K562 (cell line): ENCODE results near the gene PRKAR1A. TPM values are rescaled to one million over a fixed set of nuclear protein-coding genes. Genes with fewer than 3 reads are reported as not detected.

Source experiments
- ATAC-seq: fragments of 200-7000 bp; cut with Tn5 transposase; 3 replicates; pipeline ENCODE4 v1.9.1; 2020; ENCODE audit warnings: moderate library complexity
- BruUV-seq: library from RNA; stranded (reverse); fragments of 400-500 nt; replicated peaks from 2 replicates; lab custom pipeline; 2021; lab: Mats Ljungman, UMichigan
- CTCF ChIA-PET: fragments of 300-600 bp; formaldehyde crosslinking; extraction: SDS; loops from one replicate; lab custom pipeline; 2021; ENCODE audit warnings: low intra/inter-chr PET ratio; lab: Yijun Ruan, JAX
- POLR2A ChIA-PET: fragments of 300-600, 350-650 bp; sonication (Branson Sonifier 250); formaldehyde crosslinking; extraction: SDS; loops from one replicate; lab custom pipeline; 2021; ENCODE audit warnings: antibody characterized with exemption, inconsistent platforms; lab: Yijun Ruan, JAX
- DNase-seq, 4 experiments: peaks; one replicate each; pipeline versions ENCODE4 v3.0.0 to v3.0.0-alpha.2; 2011 to 2018; ENCODE audit warnings: low spot score in 3 of 4, mixed read lengths in 3 of 4; ENCODE audit errors: extremely low read depth in 1 of 4
- FAIRE-seq: peaks from 2 replicates; lab custom pipeline; 2011; peaks lifted over from hg19 to GRCh38; lab: Jason Lieb, UNC
- H2AFZ ChIP-seq: 2 replicates; pipeline ENCODE4 v1.6.0; 2011; ENCODE audit warnings: low read depth, low read length, control low read depth, inconsistent platforms
- H3K27ac ChIP-seq: fragments of 200-600 bp; 3 replicates; pipeline ENCODE4 v1.8.0; 2011; ENCODE audit warnings: low read depth, mild to moderate bottlenecking, control low read depth, inconsistent platforms, low read length, moderate library complexity, mixed read lengths; ENCODE audit errors: extremely low read depth
- H3K27me3 ChIP-seq, 2 experiments: fragments of 300-600 bp in 1 of 2; 2 replicates in 1 of 2; 3 replicates in 1 of 2; pipeline versions ENCODE4 v1.6.0 to v1.8.0; 2011; ENCODE audit warnings: inconsistent platforms in 2 of 2, low read length in 2 of 2, mild to moderate bottlenecking in 1 of 2, mixed read lengths in 1 of 2, moderate library complexity in 1 of 2; ENCODE audit not compliant: control insufficient read depth in 2 of 2, insufficient read depth in 2 of 2
- H3K36me3 ChIP-seq: fragments of 300-600 bp; 3 replicates; pipeline ENCODE4 v1.8.0; 2011; ENCODE audit warnings: mild to moderate bottlenecking, low read length, inconsistent platforms; ENCODE audit not compliant: control insufficient read depth, insufficient read depth
- H3K4me1 ChIP-seq, 2 experiments: fragments of 200-600 bp in 1 of 2; replicated peaks in 1 of 2; 2 replicates in 1 of 2; 3 replicates in 1 of 2; pipeline versions ENCODE4 v1.5.1 to v1.8.0; 2011; ENCODE audit warnings: inconsistent platforms in 2 of 2, low read length in 2 of 2, mild to moderate bottlenecking in 1 of 2, mixed read lengths in 1 of 2, moderate library complexity in 1 of 2; ENCODE audit not compliant: control insufficient read depth in 2 of 2, insufficient read depth in 2 of 2
- H3K4me2 ChIP-seq: 2 replicates; pipeline ENCODE4 v1.6.1; 2011; ENCODE audit warnings: low read length, control low read depth, inconsistent platforms, mixed read lengths; ENCODE audit not compliant: insufficient read depth
- H3K4me3 ChIP-seq: fragments of 200-600 bp; sonication (generic), shearing (Covaris generic); 2 replicates; pipeline ENCODE4 v1.5.1; 2016; ENCODE audit warnings: control low read depth, inconsistent platforms
- H3K79me2 ChIP-seq: fragments of 200-600 bp; 3 replicates; pipeline ENCODE4 v1.8.0; 2011; ENCODE audit warnings: low read length, inconsistent platforms; ENCODE audit not compliant: control insufficient read depth, insufficient read depth
- H3K9ac ChIP-seq, 2 experiments: 2 replicates each; pipeline versions ENCODE4 v1.6.0 to v1.6.1; 2011; ENCODE audit warnings: low read depth in 2 of 2, low read length in 2 of 2, control low read depth in 1 of 2, inconsistent platforms in 1 of 2, mild to moderate bottlenecking in 1 of 2, mixed read lengths in 1 of 2; ENCODE audit not compliant: insufficient read depth in 1 of 2
- H3K9me1 ChIP-seq: one replicate; pipeline ENCODE4 v1.6.0; 2011; ENCODE audit warnings: inconsistent platforms, mild to moderate bottlenecking, low read length, moderate library complexity; ENCODE audit not compliant: control insufficient read depth, insufficient read depth
- H3K9me3 ChIP-seq: replicated peaks from 2 replicates; pipeline ENCODE4 v1.5.1; 2011; ENCODE audit warnings: low read depth, low read length, inconsistent platforms; ENCODE audit not compliant: control insufficient read depth, insufficient read depth
- H4K20me1 ChIP-seq: replicated peaks from 2 replicates; pipeline ENCODE4 v1.6.1; 2011; ENCODE audit warnings: low read length, inconsistent platforms, mixed read lengths; ENCODE audit not compliant: control insufficient read depth, insufficient read depth
- CREBBP ChIP-seq: IDR thresholded peaks from one replicate; pipeline ENCODE4 v1.6.1; 2012; ENCODE audit warnings: low read depth, mild to moderate bottlenecking, control low read depth, inconsistent platforms, low read length
- CTCFL ChIP-seq: IDR thresholded peaks from 2 replicates; pipeline ENCODE4 v1.6.1; 2011; ENCODE audit warnings: borderline replicate concordance, low read depth, mild to moderate bottlenecking, moderate library complexity, low read length; ENCODE audit not compliant: insufficient read depth, poor library complexity, severe bottlenecking
- GTF2B ChIP-seq: IDR thresholded peaks from 2 replicates; pipeline ENCODE4 v1.6.1; 2011; ENCODE audit not compliant: insufficient read length; ENCODE audit errors: extremely low read depth
- GTF3C2 ChIP-seq: IDR thresholded peaks from 3 replicates; pipeline ENCODE4 v1.6.1; 2011; ENCODE audit warnings: borderline replicate concordance, mild to moderate bottlenecking, moderate library complexity; ENCODE audit not compliant: insufficient read length; ENCODE audit errors: extremely low read depth
- NFATC3 ChIP-seq: fragments of 450-650 bp; IDR thresholded peaks from 2 replicates; pipeline ENCODE4 v1.6.1; 2017; ENCODE audit warnings: mild to moderate bottlenecking
- NONO ChIP-seq, 2 experiments: fragments of 200-400 bp in 1 of 2; fragments of 450-650 bp in 1 of 2; formaldehyde crosslinking in 1 of 2; IDR thresholded peaks; 2 replicates each; pipeline ENCODE4 v1.6.1; 2017; ENCODE audit warnings: low read depth in 2 of 2, mild to moderate bottlenecking in 2 of 2, moderate library complexity in 2 of 2, low read length in 1 of 2
- NR4A1 ChIP-seq, 2 experiments: fragments of 250-450 bp in 1 of 2; fragments of 450-650 bp in 1 of 2; sonication (Bioruptor Pico) in 1 of 2; IDR thresholded peaks; 2 replicates each; pipeline versions ENCODE4 v1.4.0 to v1.6.1; 2016 to 2020; ENCODE audit warnings: mild to moderate bottlenecking in 2 of 2, missing compliant biosample characterization in 1 of 2, missing genetic modification characterization in 1 of 2, moderate library complexity in 1 of 2
- ZNF449 ChIP-seq: fragments of 250-450 bp; sonication (Bioruptor Pico); IDR thresholded peaks from 2 replicates; pipeline ENCODE4 v1.8.0; 2022; ENCODE audit warnings: moderate library complexity, mild to moderate bottlenecking, inconsistent platforms
- ZNF699 ChIP-seq: fragments of 250-450 bp; sonication (Bioruptor Pico); IDR thresholded peaks from 2 replicates; pipeline ENCODE4 v1.8.0; 2021; ENCODE audit warnings: mild to moderate bottlenecking, moderate library complexity; ENCODE audit not compliant: insufficient replicate concordance
- in situ Hi-C: fragments of 300-500 bp; cut with MboI; formaldehyde crosslinking; loops from 4 replicates; pipeline ENCODE4 v1.15.0; 2018; ENCODE audit warnings: inconsistent platforms, mixed read lengths
- intact Hi-C: fragments of 100-400 bp; cut with micrococcal nuclease; formaldehyde crosslinking; loops from 2 replicates; pipeline ENCODE4 v1.14.2; 2022
- polyA plus RNA-seq, 8 experiments: library from polyadenylated mRNA; depleted of rRNA in 4 of 8; stranded (reverse) in 5 of 8; unstranded in 3 of 8; fragments of >200 nt; fragmentation: Nextera tagmentation in 2 of 8; fragmentation: Illumina TruSeq in 1 of 8; extraction: Ambion mirVana in 2 of 8; extraction: Trizol in 1 of 8; gene quantifications; 2 replicates each; pipeline versions ENCODE4 v1.2.1 to v1.2.3, GENCODE V29; 2011 to 2014; ENCODE audit warnings: inconsistent platforms in 1 of 8, missing spikeins in 1 of 8
- total RNA-seq, 7 experiments: library from RNA; depleted of rRNA in 6 of 7; stranded (reverse); fragments of >200 nt in 6 of 7; fragmentation: Illumina TruSeq in 2 of 7; extraction: Trizol in 2 of 7; gene quantifications; 2 replicates each; pipeline versions ENCODE4 v1.2.1 to v1.2.3, GENCODE V29; 2011 to 2021; ENCODE audit warnings: low replicate concordance in 1 of 7

The PRKAR1A gene
- total and polyA plus RNA-seq, 9 of the 15 experiments (the other 6 are each of a cell fraction or from before 2014, with no cell fraction given), result 15.0 to 95.6 (median 67.5) TPM

GRCh38 chr17:68569346-68569745 lies 57.1 kb downstream of the PRKAR1A start:
- Histone ChIP-seq H3K4me1 (no peaks in the 10 kb centered on the region), H3K9ac (no peak overlapping the region), H3K36me3 (no peaks in the 10 kb centered on the region), H4K20me1 (no peaks in the 10 kb centered on the region), H3K79me2 (no peaks in the 10 kb centered on the region), H3K27me3 (peaks cover 2 to 9% of the 10 kb centered on the region in 2 experiments; a peak in 4 of 5 replicates), H3K4me3 (no peak overlapping the region), H2AFZ (no peak overlapping the region), H3K9me1 (no peaks in the 10 kb centered on the region), H3K9me3 (no peaks in the 10 kb centered on the region), H3K4me2 (no peak overlapping the region), H3K27ac (no peak overlapping the region)
- no TSS peak for BruUV-seq
- in situ Hi-C loops, result no loop called here
- intact Hi-C loops, result no loop called here
- TF ChIP-seq NONO (IDR thresholded peaks at IDR 0.05; ENCODE audit: low read depth in 2 of 2, low read length in 1 of 2) (no peak), ZNF449 (CRISPR knock-in tag) (no peak), CREBBP (no peak), ZNF699 (CRISPR knock-in tag) (no peak), NFATC3 (no peak), NR4A1 (CRISPR knock-in tag; IDR thresholded peaks at IDR 0.05) (no peak), NR4A1 (tag; IDR thresholded peaks at IDR 0.05) (no peak), CTCFL (no peak), GTF3C2 (no peak), GTF2B (no peak)
- ChIA-PET POLR2A (interaction anchor here (0.9 kb wide), 1 partner anchor 23 kb away, joined by 4 read pairs; no protein-coding TSS in a partner anchor), CTCF (no interaction called here)
- no peak for ATAC-seq
- no peak for FAIRE-seq
- no peak for DNase-seq
